NCI-H1694 treated with DMSO at 0.1 percent for 48 hours (cell line): ENCODE data around the gene TBPL1.
"Not testable (repeated sequence)": the region's sequence is repeated elsewhere in the genome, so short reads cannot be mapped to it uniquely, and the experiment has no call there.

Experiments used
- DNase-seq: peaks from one replicate; lab custom pipeline; 2025; lab: John Stamatoyannopoulos, UW

The TBPL1 gene

DNA sequence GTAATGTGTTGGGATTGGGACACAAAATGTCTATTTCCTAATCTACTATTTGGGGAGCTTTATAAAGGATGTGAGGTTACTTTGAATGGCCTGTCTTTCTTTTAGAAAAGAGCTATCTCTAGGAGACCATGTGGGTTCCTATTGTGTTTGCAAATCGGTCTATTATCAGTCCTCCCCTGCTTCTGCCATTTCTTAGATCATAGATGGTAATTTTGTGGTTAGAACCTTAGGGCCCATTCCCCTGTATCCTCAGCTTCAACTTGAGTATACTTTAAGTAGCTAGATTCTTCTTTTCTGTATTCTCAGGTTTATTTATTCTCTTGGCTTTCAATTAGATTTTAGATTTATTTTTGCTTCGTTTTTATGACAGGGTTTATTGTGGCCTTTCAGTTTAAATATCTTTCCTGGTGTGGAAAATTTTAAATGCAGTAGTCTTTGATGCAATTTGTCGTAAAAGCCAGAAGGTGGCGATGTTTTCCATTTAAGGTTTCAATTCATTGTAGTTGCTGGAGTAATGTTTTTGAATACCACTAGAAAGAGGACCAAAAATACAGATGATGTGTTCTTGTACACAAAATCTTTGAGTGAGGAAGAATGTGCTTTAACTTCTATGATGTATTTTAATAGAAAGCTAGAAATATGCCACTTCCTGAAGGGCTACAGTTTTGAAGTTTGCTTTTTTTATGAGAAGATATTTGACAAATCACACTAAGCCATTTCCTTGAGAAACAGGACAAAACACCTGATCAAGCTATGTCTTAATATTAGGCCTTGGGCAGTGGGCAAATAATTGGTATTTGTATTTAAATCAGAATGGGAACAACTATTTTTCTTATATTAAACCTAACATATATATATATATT, 20.3 kb downstream of the TBPL1 start:
- peak; percentile 72 for DNase-seq

DNA sequence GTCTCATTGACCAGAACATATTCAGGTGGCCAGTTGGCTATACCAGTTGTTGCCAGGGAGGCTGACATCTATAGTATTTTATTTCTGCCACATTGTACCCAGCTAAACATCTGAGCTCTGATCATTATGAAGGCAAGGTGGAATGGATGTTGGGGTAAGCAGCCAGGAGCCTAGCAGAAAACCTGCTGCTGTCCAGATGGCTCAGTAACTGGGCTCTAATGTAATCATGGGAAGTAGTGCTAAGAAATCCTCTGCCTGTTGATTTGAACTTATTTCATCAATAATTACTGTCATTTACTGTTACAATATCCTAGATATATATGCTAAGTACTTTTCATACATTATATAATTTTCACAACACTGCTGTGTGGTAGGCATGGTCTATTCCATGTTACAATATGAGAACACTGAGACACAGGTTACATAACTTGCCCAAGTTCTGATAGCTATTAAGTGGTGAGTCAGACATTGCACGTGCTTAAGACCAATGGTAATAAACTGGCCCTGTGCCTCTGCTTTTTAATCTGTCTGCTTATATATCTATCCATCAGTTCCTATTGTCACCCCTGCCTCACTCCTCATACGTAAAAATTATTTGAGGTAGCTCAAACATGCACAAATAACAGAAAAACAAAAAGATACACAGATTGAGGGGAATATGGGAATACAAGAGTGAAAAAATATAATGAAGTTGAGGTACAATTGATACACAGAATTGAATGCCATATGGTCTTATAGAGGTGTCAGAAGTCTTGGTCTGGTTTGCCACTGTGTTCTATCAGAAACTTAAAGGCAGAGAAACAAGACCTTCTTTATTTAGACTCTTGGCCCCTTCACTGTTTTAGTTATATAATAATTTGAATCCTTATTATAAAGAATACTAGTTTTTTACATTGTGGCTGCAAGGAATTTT, 25.2 kb downstream of the TBPL1 start:
- DNase-seq: peak; percentile 51

DNA sequence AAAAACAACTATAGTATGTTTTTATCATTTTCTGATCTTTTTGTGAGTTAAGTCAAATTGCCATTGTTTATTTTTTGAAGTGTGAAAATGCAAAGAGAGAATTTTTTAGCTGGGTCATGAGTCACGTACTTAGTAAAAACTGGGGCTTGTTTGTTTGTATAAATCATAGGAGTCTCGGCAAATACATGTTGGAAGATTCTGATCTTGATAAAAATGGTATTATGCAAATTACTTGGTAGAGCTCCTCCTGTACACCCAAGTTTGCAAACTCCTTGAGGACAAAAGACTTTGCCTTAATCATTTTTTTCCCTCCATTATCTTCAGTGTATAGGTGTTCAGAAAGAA, 25.8 kb downstream of the TBPL1 start:
- DNase-seq: no peak

DNA sequence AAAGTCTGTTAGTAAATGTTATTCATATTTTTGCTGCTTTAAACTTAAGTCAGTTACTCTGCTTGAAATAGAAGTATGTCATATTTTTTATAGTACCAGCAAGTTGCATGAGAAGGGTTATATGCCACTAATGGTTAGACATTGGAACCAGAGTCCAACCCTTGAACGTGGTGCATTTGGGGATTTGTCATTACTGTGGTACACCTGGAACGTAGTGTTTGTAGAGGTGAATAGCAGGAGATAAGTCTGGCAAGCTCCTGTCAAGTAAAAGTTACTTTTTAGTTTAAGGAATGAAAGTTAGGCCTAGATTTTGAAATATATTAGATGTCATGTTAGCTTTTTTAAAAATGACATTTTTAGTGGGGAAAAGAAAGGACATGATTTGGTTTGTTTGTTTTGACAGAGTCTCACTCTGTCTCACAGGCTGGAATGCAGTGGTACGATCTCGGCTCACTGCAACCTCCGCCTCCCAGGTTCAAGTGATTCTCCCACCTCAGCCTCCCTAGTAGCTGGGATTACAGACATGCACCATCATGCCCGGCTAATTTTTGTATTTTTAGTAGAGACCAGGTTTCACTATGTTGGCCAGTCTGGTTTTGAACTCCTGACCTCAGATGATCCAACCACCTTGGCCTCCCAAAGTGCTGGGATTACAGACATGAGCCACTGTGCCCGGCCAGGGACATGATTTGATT, 26.4 kb downstream of the TBPL1 start:
- DNase-seq: not testable (repeated sequence)

DNA sequence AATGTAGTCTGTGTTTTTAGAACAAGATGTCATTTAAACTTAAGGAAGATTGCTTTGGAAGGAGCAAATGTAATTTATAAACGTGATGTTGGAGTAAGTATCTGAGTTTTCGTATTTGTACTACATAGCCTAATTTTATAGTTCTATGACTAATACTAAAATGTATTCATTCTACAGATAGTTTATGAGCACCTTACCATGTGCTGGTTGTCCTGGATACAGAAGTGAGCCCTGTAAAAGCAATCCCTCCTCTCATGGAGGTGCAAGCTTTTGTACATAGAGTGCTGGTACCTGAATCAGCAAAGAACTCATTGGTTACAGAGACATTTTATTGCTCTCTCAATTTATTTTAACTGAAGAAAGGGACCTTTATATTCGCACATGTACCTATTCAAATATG, 27.1 kb downstream of the TBPL1 start:
- DNase-seq: no peak

DNA sequence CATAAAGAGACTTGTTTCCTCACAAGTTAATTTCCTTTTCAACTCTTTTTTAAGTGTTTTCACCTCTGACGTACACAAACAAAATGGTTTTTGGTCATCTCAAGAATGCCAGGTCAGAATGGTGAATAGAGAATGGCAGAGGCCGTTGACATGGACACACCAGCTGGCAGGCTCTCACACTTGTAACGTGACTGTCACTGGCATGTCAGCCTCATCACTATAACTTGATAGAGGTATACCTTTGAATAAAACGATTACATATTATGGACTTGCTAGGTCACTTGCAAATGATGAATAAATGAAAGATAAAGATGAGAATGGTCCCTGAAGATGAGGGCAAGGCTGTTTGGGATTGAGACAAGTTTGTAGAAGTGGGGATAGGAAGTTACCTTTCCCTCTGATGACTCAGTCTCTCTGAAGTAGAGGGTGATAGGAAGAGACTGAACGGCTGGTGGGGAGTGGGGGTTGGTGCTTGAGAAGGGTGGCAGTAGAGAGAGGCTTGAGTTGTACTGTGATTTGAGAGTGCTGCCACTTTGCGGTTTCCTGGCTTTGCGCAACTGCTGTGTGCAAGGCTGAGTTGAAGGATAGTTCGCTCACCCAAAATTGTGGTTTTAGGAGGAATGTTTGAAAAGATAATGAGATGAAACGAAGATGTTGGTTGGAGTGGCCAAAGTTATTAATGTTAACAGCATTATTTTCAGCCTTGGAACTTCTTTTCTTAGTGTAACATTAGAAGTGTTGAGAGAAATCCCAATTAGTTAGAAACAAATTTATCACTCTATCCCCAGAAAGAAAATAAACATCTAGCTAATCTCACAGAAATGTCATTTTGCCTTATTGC, 30.3 kb downstream of the TBPL1 start:
- DNase-seq: no peak

DNA sequence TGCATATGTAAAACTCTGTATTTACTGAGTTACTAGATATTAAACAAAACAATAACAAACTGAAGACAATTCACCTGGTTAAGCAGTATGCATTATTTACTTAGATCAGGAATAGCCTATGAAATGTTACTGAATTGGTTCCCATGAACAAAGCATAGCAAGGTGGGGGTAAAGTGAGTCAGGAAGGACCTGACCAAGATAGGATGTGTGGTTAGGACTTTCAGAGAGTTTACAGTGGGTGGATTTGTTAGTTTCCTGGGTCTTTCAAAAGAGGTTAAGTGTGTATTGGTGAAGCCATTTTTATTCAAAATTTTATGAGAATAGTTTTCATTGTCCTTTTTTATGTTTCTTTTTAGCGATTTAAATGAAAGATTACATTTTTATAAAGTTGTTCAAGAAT, 32.9 kb downstream of the TBPL1 start:
- no peak for DNase-seq

DNA sequence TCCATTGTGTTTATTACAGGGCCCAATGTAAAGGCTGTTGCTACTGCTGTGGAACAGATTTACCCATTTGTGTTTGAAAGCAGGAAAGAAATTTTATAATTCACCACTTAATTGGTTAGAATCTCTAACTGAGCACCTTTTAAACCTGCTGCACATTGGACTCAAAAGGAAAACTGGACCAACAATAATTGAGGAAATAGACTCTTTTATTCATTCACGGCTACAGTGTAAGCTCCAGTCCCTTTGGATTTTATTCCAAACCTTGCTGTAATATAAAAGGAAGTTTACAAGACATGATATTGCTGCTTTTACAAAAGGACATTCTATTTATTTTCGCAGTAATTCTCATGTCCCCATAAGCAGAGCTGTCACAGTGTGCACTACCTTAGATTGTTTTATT, 33.9 kb downstream of the TBPL1 start:
- no peak for DNase-seq

DNA sequence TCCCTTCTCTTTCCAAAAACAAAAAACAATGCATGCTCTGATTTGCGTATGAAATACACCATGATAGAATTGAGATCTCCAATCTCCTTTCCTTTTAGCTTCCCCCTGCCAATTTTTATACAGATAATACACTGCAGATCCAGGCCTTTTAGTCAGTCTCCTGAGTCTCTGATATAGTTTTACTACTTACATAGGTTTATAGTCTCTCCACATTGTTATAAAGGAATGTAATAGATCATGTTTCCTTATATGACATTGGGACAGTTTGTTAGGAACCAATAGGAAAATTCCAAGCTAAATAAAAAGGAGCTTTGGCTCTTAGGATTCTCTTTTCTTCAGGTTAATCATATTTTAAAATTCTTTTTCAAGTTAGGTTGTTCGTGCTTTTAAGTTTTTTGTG, 36.5 kb downstream of the TBPL1 start:
- DNase-seq: no peak

DNA sequence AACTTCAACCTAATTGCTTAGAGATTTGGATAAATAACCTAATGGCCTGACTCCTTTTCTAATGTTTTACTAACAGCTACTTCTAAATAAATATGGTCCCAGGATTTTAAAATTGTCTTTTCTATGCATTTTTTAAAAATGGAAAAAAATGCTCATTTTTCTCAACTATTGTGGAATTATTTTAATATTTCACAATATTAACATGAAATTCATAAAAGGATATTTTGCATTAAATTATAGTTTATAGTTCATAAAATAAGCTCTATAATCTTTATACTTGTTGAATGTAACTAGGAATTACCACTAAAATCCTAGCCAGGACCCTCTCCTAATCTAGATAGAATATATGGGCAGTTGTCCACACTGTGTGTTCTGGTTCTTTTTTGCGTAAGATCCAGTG, 37.3 kb downstream of the TBPL1 start:
- DNase-seq: no peak

DNA sequence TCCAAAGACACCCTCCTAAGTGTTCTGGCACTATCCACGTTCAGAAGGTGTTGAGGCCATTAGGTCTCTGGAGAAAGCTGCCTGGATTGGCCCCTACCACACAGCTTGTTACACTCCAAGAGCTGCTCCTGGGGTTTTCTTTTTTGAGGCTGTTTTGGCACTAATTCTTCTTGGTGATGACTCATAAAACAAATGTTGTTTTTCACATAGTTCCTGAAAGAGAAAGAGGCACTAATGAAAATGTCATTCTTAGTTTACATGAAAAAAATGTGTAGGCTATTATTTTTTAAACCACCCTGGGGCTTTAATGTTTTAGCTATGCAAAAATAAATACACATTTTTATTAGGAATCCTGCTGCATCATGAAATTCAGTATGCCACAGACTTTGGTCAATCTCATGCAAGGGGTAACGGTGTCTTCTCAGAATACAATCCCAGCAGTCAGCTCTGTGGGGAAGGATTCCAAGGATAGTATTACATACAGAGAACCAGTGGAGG, 38.1 kb downstream of the TBPL1 start:
- no peak for DNase-seq

DNA sequence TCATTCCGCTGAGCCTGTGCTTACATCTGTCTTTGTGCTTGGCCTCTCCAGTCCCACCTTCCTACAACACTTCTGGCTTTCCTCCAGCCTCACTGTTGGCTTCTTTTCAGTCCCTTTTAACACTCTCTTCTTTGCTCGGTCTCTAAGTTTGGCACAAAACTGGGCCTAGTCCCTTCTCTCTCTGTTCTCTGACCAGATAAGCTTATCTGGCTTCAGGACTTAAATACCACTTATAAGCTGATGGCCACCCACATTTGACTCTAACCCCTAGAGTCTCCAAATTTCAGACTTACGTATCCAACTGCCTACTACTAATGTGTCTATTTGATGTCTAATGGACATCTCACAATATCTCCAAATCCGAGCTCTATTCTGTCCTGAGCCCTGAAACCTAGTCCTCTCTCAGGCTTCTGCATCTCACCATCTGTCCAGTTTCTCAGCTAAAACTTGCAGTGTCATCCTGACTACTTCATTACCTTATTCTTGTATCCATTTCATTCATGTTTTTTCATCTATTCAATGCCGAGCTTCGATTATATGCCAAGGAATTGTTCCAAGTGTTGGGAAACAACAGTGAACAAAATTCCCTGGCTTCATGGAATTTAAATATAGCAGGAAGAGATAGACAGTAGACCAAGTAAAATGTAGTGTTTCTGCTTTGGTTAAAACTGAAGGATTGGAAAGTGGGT, 40.1 kb downstream of the TBPL1 start:
- DNase-seq: no peak

DNA sequence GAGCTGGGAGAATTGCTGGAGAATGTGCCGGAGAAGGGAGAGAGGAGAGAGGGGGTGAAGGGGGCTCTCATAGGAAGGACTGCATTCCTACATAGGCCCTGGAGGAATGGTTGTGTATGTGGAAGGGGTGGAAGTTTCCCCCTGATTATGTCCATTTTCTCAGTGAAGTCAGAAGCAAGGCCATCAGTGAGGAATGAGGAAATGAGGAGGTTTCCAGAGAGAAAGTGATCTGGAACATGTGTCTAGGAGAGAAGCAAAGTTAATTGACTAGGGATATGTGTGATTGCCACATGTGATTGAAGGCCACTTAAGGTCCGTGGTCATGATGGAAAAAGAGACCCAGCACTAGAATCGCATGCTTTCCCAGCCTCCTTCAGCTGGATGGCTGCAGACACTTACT, 42.3 kb downstream of the TBPL1 start:
- no peak for DNase-seq

DNA sequence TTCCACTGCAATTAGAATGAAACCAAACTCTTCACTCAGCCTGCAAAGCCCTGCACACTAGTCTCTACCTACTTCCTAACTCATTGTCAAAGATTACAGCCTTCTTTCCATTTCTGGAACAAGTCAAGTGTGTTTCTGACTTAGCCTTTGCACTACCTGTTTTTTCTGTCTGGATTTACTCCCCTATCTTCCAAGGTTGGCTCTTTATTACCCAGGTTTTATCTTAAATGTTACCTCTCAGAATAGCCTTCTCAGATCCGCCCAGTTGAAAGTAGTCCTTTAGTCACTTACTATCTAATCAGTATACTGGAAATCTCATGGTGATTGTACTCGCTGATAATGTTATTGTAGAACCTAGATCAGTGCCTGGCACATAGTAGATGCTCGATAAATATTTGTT, 42.7 kb downstream of the TBPL1 start:
- no peak for DNase-seq

DNA sequence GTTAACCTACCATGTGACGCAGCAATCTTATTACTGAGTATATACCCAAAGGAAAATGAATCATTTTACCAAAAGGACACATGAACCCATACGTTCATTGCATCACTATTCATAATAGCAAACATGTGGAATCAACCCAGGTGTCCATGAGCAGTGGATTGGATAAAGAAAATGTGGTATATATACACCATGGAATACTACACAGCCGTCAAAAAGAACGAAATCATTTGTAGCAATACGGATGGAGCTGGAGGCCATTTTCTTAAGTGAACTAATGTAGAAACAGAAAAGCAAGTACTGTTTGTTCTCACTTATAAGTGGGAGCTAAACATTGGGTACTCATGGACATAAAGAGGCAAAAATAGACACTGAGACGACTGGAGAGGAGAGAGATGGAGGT, 44.2 kb downstream of the TBPL1 start:
- DNase-seq: no peak

DNA sequence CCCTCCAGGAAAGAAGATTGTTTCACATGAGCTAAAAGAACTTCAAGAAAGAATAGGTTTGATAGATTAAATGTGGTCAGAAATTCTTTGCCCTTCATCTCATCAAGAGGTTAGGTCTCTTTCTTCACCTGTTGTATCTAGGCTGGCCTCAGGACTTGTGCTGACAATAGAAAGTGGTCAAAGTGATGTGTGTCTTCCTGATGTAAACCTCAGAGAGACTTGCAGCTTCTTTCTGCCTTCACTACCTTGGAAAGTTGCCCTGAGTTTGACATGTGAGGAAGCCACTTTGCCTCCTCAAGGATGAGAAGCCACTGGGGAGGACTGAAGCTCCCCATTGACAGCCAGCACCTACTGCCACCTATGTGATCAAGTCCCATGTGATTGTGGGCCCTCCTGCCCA, 46.3 kb downstream of the TBPL1 start:
- no peak for DNase-seq

DNA sequence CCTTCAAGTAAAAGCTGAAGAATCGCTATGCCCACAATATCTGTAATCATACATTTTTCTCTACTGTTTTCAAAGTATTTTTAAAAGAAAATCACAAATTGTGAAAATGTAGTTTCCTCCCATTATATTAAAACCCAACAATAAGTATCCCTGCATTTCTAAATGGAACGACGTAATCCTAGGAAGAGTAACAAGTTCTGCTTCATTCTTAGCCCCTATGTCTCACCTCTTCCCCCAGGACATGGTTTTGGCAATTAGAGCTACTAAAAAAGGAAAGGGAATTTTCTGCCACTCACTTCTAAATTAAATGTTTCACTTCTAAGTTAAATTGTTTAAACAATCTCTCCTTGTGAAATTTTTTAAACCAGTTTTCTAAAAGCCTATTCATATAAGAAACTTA, 47.4 kb downstream of the TBPL1 start:
- no peak for DNase-seq

DNA sequence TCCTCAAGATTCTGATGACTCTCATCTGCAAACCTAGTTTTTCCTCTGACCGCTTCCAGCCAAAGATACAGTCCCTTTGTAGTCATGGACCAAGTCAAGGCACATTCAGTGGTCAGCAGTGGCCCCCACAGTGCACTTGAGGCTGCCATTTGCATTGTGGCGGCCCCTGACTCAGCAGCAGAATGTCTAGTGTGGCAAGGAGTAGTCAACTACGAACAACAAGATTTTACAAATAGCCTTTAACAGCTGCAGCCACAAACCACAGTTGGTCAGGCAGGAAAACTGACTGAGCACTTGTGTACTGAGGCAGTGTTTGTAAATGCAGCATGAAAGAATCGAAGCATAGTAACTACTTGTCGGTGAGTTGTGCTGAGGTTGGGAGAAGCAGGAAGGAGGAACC, 49.8 kb downstream of the TBPL1 start:
- DNase-seq: no peak

DNA sequence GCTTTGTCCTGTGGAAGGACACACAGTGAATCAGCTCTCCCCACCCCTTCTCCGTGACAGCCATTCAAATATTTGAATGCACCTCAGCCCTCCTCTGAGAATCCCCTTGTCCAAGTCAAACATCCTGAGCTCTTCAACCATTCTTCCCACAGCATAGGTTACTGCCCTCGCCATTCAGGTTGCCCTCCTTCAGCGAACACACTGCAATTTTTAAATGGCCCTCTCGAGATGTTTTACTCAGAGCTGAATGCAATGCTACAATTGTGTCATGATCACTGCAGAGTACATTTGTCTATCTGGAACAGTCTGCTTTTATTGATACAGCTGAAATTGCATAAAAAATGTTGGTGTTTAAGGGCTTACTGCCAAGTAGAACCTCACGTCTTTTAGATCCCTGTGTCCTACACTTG, 50.5 kb downstream of the TBPL1 start:
- no peak for DNase-seq

DNA sequence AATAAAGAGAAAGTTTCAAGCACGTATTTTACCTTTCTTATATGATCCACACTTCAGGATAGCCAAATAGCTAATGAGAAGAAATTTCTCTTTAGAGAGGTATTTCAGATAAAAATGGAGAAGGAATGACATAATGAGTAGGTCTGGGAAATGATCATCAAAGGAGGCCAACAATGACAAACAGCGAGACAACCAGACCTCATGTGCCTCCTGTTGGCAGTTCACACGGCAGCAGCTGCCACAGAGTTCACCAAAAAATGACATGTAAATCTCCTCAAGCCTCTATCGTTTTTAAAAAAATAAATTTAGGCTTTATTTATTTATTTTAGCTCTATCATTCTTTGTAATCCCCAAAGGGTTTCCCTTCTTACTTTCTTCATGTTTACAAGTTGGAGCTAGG, 51.7 kb downstream of the TBPL1 start:
- peak; percentile 6 for DNase-seq

DNA sequence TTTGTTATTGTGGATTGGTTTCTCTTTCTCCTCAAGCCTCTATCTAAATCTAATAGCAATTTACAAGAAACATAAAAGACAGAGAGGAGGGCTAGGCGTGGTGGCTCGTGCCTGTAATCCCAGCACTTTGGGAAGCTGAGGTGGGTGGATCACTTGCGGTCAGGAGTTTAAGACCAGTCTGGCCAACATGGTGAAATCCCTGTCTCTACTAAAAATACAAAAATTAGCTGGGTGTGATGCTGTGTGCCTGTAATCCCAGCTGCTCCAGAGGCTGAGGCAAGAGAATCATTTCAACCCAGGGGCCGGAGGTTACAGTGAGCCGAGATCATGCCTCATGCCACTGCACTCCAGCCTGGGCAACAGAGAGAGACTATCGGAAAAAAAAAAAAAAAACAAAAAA, 52.8 kb downstream of the TBPL1 start:
- DNase-seq: no peak
